IPS DF 4.7 (cell line): Measurements from ENCODE around the gene GYS1.
"Not testable (repeated sequence)": the region's sequence is repeated elsewhere in the genome, so short reads cannot be mapped to it uniquely, and the experiment has no call there.

Experiments used
- DNase-seq: peaks from one replicate; pipeline ENCODE4 v3.0.0-alpha.2; 2013; ENCODE audit warnings: low spot score; ENCODE audit errors: extremely low read depth

The GYS1 gene

DNA sequence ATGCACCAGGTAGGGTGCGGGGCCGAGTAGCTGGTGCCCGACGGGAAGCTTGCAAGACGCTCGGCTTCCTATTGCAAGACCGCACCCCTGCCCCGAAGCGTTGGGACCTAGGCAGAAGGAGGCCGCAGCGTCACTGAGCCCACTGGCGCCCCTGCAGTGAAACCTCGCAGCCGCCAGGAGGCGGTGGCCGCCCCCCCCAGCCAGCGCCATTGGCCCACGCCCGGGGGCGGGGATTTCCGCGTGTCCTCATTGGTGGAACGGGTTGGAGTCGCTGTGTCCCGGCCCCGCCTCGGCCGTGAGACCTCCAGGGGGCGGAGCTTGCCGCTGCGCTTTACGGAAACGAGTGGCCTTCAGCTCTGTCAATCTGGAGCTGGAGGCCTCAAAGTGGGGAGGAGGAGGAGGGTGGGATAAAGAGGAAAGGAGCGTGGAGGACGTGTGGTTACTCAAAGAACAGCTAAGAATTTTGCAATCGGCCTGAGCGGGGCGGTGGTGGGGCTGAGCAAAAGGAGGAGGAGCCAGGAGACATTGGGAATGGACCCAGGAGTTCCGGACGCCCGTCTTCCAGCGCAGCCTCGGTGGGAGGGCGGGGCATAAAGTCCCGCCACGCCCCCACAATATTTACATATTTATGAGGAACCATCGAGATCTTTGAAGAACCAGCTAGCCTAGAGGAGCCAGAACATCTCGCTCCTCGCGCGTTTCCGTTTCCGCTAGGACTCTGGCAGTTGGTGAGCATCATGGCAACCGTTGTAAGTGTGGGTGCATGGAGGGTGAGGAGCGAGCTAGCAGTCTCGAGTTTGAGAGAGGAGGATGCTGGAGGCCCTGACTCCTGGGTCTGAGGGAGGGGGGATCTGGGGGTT lies at the start of gene GYS1, which contains the start of gene RUVBL2:
Gene GYS1, minus strand, starts transcription at position 135 of the 860 bp plus-strand sequence. CDS start 197 bp downstream, outside the sequence.
Gene RUVBL2, plus strand, starts transcription at position 713 of the 860 bp plus-strand sequence. Its CDS starts 25 bp downstream, at position 738.
- DNase-seq: peak; percentile 98

DNA sequence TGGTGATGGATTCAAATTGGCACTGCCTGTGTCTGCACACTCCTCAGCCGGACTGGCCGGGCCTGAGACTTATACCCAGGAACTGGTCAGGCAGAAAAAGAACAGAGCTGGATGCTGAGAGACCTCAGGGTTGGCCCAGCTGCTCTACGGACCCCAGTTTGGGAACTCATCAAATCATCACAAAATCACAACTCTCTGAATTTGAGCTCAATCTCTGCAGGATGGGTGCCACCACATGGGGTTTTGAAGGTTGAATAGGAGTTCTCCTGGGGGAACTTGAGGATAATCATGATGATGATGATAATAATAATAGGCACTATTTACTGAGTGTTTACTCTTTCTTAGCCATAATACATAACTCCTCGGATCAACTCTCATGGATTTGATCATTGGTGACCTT lies 49.6 kb upstream of the GYS1 start:
- DNase-seq: not testable (repeated sequence)

DNA sequence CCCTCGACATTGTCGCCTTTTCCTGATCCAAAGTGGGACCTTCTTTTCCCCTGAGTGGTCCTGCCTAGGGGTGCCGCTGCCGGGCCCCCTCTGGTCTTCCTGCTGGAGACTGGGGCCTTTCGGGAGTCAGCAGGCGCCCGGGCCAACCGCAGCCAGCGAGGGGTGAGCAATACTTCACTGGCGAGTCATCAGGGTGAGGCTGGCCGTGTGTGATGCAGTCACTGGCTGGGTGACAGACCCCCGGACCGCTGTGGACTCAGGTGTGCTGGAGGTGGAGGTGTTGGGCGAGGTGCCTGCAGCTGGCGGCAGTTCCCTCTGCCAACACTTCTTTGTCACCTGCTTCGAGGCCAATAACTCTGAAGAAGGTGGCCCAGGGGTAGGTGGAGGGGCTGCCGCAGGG lies 49.1 kb upstream of the GYS1 start:
- DNase-seq: no peak

DNA sequence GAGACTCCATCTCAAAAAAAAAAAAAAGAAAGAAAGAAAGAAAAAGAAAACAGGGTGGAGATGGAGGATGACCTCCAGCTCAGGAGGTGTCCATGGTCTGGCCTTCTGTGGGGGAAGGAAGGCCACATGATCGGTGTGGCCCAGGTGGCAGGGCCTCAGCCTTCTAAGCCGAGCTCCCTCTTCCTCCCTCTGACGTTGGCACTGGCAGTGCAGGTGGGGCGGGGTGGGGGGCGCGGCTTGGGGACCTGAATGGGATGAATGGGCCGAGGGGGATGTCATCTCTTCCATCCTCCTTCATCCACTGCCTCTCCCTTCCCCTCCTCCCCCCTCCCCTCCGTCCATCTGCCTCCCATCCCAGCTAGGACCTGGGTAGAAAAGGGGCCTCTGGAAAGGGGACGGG lies 46.6 kb upstream of the GYS1 start:
- not testable (repeated sequence) for DNase-seq

DNA sequence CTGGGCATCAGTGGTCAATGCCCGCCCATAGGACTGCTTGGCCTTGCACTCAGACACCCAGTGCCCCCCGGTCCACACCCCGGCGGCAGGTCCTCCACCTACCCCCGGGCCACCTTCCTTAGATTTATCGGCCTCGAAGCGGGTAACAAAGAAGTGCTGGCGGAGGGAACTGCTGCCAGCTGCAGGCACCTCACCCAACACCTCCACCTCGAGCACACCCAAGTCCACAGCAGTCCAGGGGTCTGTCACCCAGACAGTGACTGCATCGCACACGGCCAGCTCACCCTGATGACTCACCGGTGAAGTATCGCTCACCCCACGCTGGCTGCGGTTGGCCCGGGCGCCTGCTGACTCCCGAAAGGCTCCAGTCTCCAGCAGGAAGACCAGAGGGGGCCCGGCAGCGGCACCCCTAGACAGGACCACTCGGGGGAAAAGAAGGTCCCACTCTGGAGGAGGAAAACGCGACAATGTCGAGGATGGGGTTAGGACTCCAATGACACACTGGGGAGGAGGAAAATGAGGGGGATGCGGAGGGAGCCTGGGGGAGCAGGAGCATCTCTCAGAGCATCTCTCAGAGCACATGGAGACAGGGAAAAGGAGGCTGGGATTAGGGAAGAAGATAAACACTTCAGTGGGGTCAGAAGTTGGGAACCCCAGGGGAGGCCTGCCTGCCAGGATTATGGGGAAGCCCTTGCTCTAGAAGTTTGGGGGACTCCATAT lies 45.6 kb upstream of the GYS1 start:
- DNase-seq: not testable (repeated sequence)

DNA sequence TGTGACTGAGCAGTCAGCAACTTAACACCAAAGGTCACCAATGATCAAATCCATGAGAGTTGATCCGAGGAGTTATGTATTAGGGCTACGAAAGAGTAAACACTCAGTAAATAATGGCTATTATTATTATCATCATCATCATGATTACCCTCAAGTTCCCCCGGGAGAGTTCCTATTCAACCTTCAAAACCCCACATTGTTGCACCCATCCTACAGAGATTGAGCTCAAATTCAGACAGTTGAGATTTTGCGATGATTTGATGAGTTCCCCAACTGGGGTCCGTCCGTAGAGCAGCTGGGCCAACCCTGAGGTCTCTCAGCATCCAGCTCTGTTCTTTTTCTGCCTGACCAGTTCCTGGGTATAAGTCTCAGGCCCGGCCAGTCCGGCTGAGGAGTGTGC lies 45.0 kb upstream of the GYS1 start:
- not testable (repeated sequence) for DNase-seq

DNA sequence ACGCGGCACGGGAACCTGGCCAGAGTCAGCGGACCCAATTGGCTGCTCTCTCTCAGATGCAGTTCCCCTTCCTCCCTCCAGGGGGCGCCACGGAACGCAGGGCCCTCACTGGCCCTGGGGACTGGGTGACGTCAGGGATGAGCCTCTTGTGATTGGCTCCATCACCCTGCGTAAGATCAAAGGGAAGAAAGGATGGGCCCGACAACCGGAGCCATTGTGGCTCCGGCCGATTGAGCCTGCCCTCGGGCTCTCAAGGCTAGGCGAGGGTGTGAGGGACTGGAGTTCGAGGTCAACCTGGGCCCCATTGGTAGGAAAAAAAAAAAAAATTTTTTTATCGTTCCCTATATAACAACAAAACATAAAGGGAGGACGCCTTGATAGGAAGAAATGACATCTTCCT lies 43.7 kb upstream of the GYS1 start, which contains the start of gene CGB1:
Gene CGB1, minus strand, starts transcription at position 81 of the 400 bp plus-strand sequence. CDS start 184 bp downstream, outside the sequence.
- DNase-seq: not testable (repeated sequence)

DNA sequence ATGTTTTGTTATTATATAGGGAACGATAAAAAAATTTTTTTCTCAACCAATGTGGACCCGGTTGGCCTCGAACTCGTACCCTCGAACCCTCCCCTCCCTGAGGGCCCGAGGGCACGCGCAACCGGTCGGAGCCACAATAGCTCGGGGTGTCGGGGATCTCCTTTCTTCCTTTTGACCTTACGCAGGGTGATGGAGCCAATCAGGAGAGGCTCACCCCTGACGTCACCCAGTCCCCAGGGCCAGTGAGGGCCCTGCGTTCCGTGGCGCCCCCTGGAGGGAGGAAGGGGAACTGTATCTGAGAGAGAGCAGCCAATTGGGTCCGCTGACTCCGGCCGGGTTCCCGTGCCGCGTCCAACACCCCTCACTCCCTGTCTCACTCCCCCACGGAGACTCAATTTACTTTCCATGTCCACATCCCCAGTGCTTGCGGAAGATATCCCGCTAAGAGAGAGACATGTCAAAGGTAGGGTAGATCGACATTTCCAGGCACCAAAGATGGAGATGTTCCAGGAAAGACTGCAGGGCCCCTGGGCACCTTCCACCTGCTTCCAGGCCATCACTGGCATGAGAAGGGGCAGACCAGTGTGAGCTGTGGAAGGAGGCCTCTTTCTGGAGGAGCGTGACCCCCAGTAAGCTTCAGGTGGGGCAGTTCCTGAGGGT lies 38.7 kb upstream of the GYS1 start, which contains the start of gene CGB2:
Gene CGB2, plus strand, starts transcription at position 249 of the 660 bp plus-strand sequence. Its CDS starts 206 bp downstream, at position 455.
- DNase-seq: not testable (repeated sequence)

DNA sequence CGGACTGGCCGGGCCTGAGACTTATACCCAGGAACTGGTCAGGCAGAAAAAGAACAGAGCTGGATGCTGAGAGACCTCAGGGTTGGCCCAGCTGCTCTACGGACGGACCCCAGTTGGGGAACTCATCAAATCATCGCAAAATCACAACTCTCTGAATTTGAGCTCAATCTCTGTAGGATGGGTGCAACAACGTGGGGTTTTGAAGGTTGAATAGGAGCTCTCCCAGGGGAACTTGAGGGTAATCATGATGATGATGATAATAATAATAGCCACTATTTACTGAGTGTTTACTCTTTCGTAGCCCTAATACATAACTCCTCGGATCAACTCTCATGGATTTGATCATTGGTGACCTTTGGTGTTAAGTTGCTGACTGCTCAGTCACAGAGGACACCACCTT lies 37.2 kb upstream of the GYS1 start:
- not testable (repeated sequence) for DNase-seq

DNA sequence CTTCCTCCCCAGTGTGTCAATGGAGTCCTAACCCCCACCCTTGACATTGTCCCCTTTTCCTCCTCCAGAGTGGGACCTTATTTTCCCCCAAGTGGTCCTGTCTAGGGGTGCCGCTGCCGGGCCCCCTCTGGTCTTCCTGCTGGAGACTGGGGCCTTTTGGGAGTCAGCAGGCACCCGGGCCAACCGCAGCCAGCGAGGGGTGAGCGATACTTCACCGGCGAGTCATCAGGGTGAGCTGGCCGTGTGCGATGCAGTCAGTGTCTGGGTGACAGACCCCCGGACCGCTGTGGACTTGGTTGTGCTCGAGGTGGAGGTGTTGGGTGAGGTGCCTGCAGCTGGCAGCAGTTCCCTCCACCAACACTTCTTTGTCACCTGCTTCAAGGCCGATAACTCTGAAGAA lies 36.6 kb upstream of the GYS1 start:
- DNase-seq: not testable (repeated sequence)

DNA sequence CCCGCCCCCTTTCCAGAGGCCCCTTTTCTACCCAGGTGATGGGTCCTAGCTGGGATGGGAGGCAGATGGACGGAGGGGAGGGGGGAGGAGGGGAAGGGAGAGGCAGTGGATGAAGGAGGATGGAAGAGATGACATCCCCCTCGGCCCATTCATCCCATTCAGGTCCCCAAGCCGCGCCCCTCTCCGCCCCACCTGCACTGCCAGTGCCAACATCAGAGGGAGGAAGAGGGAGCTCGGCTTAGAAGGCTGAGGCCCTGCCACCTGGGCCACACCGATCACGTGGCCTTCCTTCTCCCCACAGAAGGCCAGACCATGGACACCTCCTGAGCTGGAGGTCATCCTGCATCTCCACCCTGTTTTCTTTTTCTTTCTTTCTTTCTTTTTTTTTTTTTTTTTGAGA lies 35.6 kb upstream of the GYS1 start:
- not testable (repeated sequence) for DNase-seq

DNA sequence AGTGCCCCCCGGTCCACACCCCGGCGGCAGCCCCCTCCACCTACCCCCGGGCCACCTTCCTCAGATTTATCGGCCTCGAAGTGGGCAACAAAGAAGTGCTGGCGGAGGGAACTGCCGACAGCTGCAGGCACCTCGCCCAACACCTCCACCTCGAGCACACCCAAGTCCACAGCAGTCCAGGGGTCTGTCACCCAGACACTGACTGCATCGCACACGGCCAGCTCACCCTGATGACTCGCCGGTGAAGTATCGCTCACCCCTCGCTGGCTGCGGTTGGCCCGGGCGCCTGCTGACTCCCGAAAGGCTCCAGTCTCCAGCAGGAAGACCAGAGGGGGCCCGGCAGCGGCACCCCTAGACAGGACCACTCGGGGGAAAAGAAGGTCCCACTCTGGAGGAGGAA lies 32.5 kb upstream of the GYS1 start:
- DNase-seq: not testable (repeated sequence)

DNA sequence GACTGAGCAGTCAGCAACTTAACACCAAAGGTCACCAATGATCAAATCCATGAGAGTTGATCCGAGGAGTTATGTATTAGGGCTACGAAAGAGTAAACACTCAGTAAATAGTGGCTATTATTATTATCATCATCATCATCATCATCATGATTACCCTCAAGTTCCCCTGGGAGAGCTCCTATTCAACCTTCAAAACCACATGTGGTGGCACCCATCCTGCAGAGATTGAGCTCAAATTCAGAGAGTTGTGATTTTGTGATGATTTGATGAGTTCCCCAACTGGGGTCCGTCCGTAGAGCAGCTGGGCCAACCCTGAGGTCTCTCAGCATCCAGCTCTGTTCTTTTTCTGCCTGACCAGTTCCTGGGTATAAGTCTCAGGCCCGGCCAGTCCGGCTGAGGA lies 32.0 kb upstream of the GYS1 start:
- DNase-seq: not testable (repeated sequence)

DNA sequence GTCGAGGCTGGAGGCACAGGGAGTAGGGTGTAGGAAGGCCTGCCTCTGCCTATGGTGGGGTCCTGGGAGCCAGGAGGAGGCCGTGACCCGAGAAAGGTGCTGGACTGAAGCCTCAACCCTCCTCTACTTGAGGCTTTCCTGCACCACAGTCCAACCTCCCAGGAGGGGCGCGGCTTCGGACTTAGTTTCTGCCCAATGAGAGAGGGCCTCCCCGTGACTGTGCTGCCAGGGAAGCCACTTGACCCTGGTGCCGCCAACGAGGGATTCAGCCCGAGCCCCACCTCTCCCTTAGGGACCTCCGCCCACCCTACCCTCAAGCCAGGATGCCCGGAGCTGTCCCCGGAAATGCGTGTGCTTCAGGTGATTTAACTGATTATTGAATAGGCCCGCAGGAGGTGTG lies 31.1 kb upstream of the GYS1 start, which contains the start of gene CGB3:
Gene CGB3, minus strand, starts transcription at position 101 of the 400 bp plus-strand sequence. CDS start 362 bp downstream, outside the sequence.
- not testable (repeated sequence) for DNase-seq

DNA sequence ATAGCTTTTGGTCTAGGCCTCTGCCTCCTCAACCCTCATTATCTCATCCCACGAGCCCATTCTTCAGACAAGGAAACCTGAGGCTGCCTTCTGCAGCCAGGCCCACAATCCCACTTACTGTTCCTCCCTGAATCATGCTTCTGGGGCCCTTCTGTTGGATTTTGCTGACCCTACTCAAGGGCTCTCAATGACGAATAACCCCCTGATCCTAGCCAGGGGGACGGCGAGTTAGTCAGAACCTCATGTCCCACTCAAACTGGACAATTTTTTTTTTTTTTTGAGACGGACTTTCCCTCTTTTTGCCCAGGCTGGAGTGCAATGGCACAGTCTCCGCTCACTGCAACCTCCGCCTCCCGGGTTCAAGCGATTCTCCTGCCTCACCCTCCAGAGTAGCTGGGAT lies 29.0 kb upstream of the GYS1 start:
- no peak for DNase-seq

DNA sequence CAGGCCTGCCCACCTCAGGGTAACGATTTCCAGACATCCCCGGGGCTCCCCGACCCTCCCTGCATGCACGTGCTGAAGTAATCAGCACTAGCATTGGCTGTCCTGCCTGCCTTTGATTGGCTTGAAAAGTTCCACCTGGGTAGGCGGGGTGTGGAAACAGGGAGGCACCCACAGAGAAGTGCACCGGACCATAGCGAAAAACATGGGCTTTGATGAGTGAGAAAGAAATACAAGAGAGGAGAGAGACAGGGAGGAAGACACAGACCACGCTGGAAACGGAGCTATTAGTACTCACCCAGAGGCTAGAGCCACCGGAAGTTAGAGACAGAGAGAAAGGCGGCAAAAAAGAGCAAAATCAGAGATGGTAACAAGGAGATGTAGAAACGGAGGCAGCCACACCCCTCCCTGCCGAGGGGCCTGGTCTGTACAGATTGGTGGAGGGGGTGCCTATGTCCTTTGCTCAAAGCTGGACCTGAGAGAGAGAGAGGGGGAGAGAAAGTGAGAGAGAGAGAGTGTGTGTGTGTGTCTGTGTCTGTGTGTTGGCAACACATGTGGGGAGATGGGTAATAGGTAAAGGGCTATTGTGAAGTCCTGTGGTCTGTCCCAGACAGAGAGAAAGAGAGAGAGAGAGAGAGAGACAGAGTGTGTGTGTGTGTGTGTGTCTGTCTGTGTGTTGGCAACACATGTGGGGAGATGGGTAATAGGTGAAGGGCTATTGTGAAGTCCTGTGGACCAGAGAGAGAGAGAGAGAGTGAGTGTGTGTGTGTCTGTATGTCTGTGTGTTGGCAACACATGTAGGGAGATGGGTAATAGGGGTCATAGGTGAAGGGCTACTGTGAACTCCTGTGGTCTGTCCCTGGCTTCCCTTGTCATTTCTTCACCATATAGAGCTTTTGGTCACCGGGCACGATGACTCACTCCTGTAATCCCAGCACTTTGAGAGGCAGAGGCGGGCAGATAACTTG lies 28.1 kb upstream of the GYS1 start:
- DNase-seq: no peak

DNA sequence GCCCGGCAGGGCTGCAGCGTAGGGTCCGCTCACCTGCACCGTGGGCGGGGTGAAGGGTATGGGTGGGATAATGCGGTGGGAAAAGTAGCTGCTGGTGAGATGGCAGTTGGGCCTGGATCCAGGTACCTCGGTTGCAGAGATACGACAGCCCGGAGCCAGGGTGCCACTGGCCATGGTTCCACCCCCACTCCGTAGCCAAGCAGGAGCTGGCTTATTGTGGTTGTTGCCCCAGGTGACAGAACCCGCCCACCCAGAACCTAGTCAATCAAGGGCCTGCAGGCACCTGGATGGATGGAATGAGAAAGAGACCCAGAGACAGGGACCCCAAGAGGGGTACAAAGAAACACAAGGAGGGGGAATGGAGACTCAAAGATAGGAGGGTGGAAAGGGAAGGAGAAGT lies 27.2 kb upstream of the GYS1 start:
- no peak for DNase-seq

DNA sequence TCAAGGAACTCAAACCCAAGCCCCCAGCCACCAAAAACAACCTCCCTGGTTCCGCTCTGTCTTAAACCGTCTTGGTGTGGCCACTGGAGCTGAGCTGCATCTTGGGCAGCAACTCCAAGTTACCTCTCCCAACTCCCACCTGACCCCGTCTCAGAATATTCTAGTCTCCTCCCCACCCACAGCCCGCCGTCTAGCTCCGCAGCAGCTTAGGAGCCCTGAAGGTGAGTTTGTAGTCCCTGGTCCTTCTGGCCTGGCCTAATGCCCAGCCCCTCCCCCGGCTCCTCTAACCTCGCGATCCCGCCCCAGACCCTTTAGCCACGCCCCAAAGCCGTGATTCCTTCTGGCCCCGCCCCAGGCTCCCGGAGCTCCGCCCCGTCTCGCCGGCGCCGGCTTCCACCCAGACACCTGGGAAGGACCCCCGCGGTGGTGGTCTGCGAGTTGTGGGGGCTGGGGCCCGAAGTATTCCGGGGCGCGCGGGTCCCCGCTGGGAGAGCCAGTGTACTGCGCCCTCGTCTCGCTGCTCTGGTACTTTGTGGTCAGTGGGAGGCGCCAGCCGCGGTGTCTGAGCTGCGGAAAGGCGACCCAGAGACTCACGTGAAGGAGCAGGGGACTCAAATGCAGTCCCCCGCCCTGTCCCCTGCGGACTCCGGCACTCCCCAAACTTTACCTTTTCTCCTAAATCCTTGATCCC lies 26.3 kb upstream of the GYS1 start:
- no peak for DNase-seq

DNA sequence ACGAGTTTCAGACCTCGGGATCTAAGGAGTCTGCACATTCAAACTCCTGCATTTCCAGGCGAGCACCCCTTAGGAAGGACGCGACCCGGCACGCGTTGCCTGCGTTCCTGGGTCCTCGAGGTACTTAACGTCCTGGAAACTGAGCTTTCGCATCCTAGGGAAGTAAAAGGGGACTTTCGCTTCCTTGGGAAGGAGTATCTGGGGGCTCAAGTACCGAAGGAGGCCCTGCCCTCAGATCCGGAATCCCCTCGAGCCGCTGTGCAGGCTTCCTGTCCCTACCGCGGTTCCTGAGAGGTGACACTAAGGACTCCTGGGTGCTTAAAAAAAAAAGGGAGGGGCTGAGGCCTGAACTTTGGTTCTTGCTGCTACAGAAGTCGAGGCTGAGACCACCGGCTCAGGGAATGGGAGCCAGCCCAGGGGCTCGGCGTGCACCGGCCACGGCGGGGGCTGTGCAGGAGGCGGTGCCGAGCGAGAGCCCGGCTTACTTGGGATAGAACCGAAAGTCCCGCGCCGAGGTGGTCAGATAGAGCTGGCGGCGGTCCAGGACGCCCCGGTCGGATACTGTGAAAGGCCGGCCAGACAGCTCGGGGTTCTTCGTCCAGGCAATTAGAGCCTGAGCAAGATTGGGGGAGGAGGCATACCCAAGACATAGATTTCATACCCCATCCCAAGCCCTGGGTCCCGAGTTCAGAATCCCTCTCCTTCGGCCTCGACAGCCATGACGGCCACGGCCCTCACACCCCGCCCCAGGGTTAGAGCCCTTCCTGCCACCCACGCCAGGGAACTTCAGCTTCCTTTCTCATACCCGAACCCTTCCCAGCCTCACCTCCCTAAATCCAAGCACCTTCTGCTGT lies 25.5 kb upstream of the GYS1 start:
- DNase-seq: not testable (repeated sequence)
